ENCODE measurements around the gene CELF4. TPM values are rescaled to one million over a fixed set of nuclear protein-coding genes. Genes with fewer than 3 reads are reported as not detected.

CELF4 gene
- polyA plus RNA-seq, 2 donors = 0.02 to 0.06 TPM

GRCh38 chr18:37483221-37483971 is 82.2 kb downstream of the CELF4 start:
- Histone ChIP-seq H3K36me3 (ENCODE audit: control insufficient read depth in 2 of 2, insufficient read depth in 2 of 2, low read length in 1 of 2) (no peaks in the 10 kb centered on the region), H3K4me1 (ENCODE audit: control insufficient read depth in 2 of 2, insufficient read depth in 2 of 2, low read length in 1 of 2) (peaks cover 4 to 9% of the 10 kb centered on the region in 2 donors), H3K27ac (ENCODE audit: low read depth in 2 of 2, low read length in 1 of 2) (no peak overlapping the region), H3K27me3 (ENCODE audit: control insufficient read depth in 1 of 2, insufficient read depth in 2 of 2, low read length in 2 of 2) (peaks cover 7 to 9% of the 10 kb centered on the region in 2 donors), H3K9me3 (ENCODE audit: control insufficient read depth in 2 of 2, insufficient read depth in 1 of 2, low read depth in 1 of 2, low read length in 1 of 2) (peaks cover 0 to 2% of the 10 kb centered on the region in 2 donors), H3K4me3 (ENCODE audit: low read depth in 1 of 2, low read length in 2 of 2) (no peak overlapping the region)
- WGBS, 2 donors = 31 to 34% methylated on average over 12 of the region's 12 CpGs

GRCh38 chr18:37482433-37482832 is 83.2 kb downstream of the CELF4 start:
- no peak overlapping the region for H3K27ac ChIP-seq (ENCODE audit: low read depth in 2 of 2, low read length in 1 of 2)
- H3K4me3 ChIP-seq (ENCODE audit: low read depth in 1 of 2, low read length in 2 of 2) = no peak overlapping the region
- 51 to 54% methylated on average over 3 of the region's 3 CpGs for WGBS, 2 donors
- no peaks in the 10 kb centered on the region for H3K36me3 ChIP-seq (ENCODE audit: control insufficient read depth in 2 of 2, insufficient read depth in 2 of 2, low read length in 1 of 2)
- H3K4me1 ChIP-seq (ENCODE audit: control insufficient read depth in 2 of 2, insufficient read depth in 2 of 2, low read length in 1 of 2) = peaks cover 4 to 9% of the 10 kb centered on the region in 2 donors
- H3K27me3 ChIP-seq (ENCODE audit: control insufficient read depth in 1 of 2, insufficient read depth in 2 of 2, low read length in 2 of 2) = peaks cover 7 to 9% of the 10 kb centered on the region in 2 donors
- peaks cover 0 to 2% of the 10 kb centered on the region in 2 donors for H3K9me3 ChIP-seq (ENCODE audit: control insufficient read depth in 2 of 2, insufficient read depth in 1 of 2, low read depth in 1 of 2, low read length in 1 of 2)

GRCh38 chr18:37482002-37482401 is 83.6 kb downstream of the CELF4 start:
- Histone ChIP-seq H3K27ac (ENCODE audit: low read depth in 2 of 2, low read length in 1 of 2) (no peak overlapping the region), H3K36me3 (ENCODE audit: control insufficient read depth in 2 of 2, insufficient read depth in 2 of 2, low read length in 1 of 2) (no peaks in the 10 kb centered on the region), H3K4me1 (ENCODE audit: control insufficient read depth in 2 of 2, insufficient read depth in 2 of 2, low read length in 1 of 2) (peaks cover 4 to 9% of the 10 kb centered on the region in 2 donors), H3K9me3 (ENCODE audit: control insufficient read depth in 2 of 2, insufficient read depth in 1 of 2, low read depth in 1 of 2, low read length in 1 of 2) (peaks cover 0 to 2% of the 10 kb centered on the region in 2 donors), H3K27me3 (ENCODE audit: control insufficient read depth in 1 of 2, insufficient read depth in 2 of 2, low read length in 2 of 2) (peaks cover 7 to 9% of the 10 kb centered on the region in 2 donors), H3K4me3 (ENCODE audit: low read depth in 1 of 2, low read length in 2 of 2) (no peak overlapping the region)
- 28 to 40% methylated on average over 3 of the region's 3 CpGs for WGBS, 2 donors

- H3K9me3 ChIP-seq (ENCODE audit: control insufficient read depth in 2 of 2, insufficient read depth in 1 of 2, low read depth in 1 of 2, low read length in 1 of 2) = peaks cover 0 to 2% of the 10 kb centered on the region in 2 donors
- H3K27ac ChIP-seq (ENCODE audit: low read depth in 2 of 2, low read length in 1 of 2) = no peak overlapping the region
- peaks cover 4 to 9% of the 10 kb centered on the region in 2 donors for H3K4me1 ChIP-seq (ENCODE audit: control insufficient read depth in 2 of 2, insufficient read depth in 2 of 2, low read length in 1 of 2)
- WGBS, 2 donors = 58 to 64% methylated on average over 6 of the region's 6 CpGs
- H3K4me3 ChIP-seq (ENCODE audit: low read depth in 1 of 2, low read length in 2 of 2) = no peak overlapping the region
- no peaks in the 10 kb centered on the region for H3K36me3 ChIP-seq (ENCODE audit: control insufficient read depth in 2 of 2, insufficient read depth in 2 of 2, low read length in 1 of 2)
- peaks cover 7 to 9% of the 10 kb centered on the region in 2 donors for H3K27me3 ChIP-seq (ENCODE audit: control insufficient read depth in 1 of 2, insufficient read depth in 2 of 2, low read length in 2 of 2)
Measured at GRCh38 chr18:37481491-37481890, 84.1 kb downstream of the CELF4 start.

GRCh38 chr18:37481072-37481471 is 84.5 kb downstream of the CELF4 start:
- Histone ChIP-seq H3K4me1 (ENCODE audit: control insufficient read depth in 2 of 2, insufficient read depth in 2 of 2, low read length in 1 of 2) (peaks cover 4 to 9% of the 10 kb centered on the region in 2 donors), H3K36me3 (ENCODE audit: control insufficient read depth in 2 of 2, insufficient read depth in 2 of 2, low read length in 1 of 2) (no peaks in the 10 kb centered on the region), H3K27ac (ENCODE audit: low read depth in 2 of 2, low read length in 1 of 2) (no peak overlapping the region), H3K4me3 (ENCODE audit: low read depth in 1 of 2, low read length in 2 of 2) (no peak overlapping the region), H3K9me3 (ENCODE audit: control insufficient read depth in 2 of 2, insufficient read depth in 1 of 2, low read depth in 1 of 2, low read length in 1 of 2) (peaks cover 0 to 2% of the 10 kb centered on the region in 2 donors), H3K27me3 (ENCODE audit: control insufficient read depth in 1 of 2, insufficient read depth in 2 of 2, low read length in 2 of 2) (peaks cover 6 to 9% of the 10 kb centered on the region in 2 donors)
- 50 to 51% methylated on average over 4 of the region's 4 CpGs for WGBS, 2 donors

GRCh38 chr18:37476611-37477295 is 88.8 kb downstream of the CELF4 start:
- Histone ChIP-seq H3K4me3 (ENCODE audit: low read depth in 1 of 2, low read length in 2 of 2) (no peak overlapping the region), H3K27me3 (ENCODE audit: control insufficient read depth in 1 of 2, insufficient read depth in 2 of 2, low read length in 2 of 2) (no peaks in the 10 kb centered on the region)

GRCh38 chr18:37476182-37476581 is 89.4 kb downstream of the CELF4 start:
- H3K4me1 ChIP-seq (ENCODE audit: control insufficient read depth in 2 of 2, insufficient read depth in 2 of 2, low read length in 1 of 2) = no peaks in the 10 kb centered on the region
- H3K4me3 ChIP-seq (ENCODE audit: low read depth in 1 of 2, low read length in 2 of 2) = no peak overlapping the region
- no peaks in the 10 kb centered on the region for H3K36me3 ChIP-seq (ENCODE audit: control insufficient read depth in 2 of 2, insufficient read depth in 2 of 2, low read length in 1 of 2)
- WGBS, 2 donors = 42% methylated on average over 6 of the region's 6 CpGs
- no peaks in the 10 kb centered on the region for H3K9me3 ChIP-seq (ENCODE audit: control insufficient read depth in 2 of 2, insufficient read depth in 1 of 2, low read depth in 1 of 2, low read length in 1 of 2)
- no peaks in the 10 kb centered on the region for H3K27me3 ChIP-seq (ENCODE audit: control insufficient read depth in 1 of 2, insufficient read depth in 2 of 2, low read length in 2 of 2)
- no peak overlapping the region for H3K27ac ChIP-seq (ENCODE audit: low read depth in 2 of 2, low read length in 1 of 2)

More at GRCh38 chr18:37476611-37477295, 88.8 kb downstream of the CELF4 start:
- Histone ChIP-seq H3K27ac (ENCODE audit: low read depth in 2 of 2, low read length in 1 of 2) (no peak overlapping the region), H3K4me1 (ENCODE audit: control insufficient read depth in 2 of 2, insufficient read depth in 2 of 2, low read length in 1 of 2) (no peaks in the 10 kb centered on the region), H3K9me3 (ENCODE audit: control insufficient read depth in 2 of 2, insufficient read depth in 1 of 2, low read depth in 1 of 2, low read length in 1 of 2) (no peaks in the 10 kb centered on the region), H3K36me3 (ENCODE audit: control insufficient read depth in 2 of 2, insufficient read depth in 2 of 2, low read length in 1 of 2) (no peaks in the 10 kb centered on the region)
- 59 to 68% methylated on average over 22 of the region's 22 CpGs for WGBS, 2 donors

- Histone ChIP-seq H3K4me3 (ENCODE audit: low read depth in 1 of 2, low read length in 2 of 2) (no peak overlapping the region), H3K9me3 (ENCODE audit: control insufficient read depth in 2 of 2, insufficient read depth in 1 of 2, low read depth in 1 of 2, low read length in 1 of 2) (no peaks in the 10 kb centered on the region), H3K36me3 (ENCODE audit: control insufficient read depth in 2 of 2, insufficient read depth in 2 of 2, low read length in 1 of 2) (no peaks in the 10 kb centered on the region), H3K4me1 (ENCODE audit: control insufficient read depth in 2 of 2, insufficient read depth in 2 of 2, low read length in 1 of 2) (no peaks in the 10 kb centered on the region), H3K27ac (ENCODE audit: low read depth in 2 of 2, low read length in 1 of 2) (no peak overlapping the region), H3K27me3 (ENCODE audit: control insufficient read depth in 1 of 2, insufficient read depth in 2 of 2, low read length in 2 of 2) (peaks cover 0 to 4% of the 10 kb centered on the region in 2 donors)
- 62 to 67% methylated on average over 8 of the region's 8 CpGs for WGBS, 2 donors
Measured at GRCh38 chr18:37473195-37473840, 92.3 kb downstream of the CELF4 start.

GRCh38 chr18:37471637-37472036 is 94.0 kb downstream of the CELF4 start:
- Histone ChIP-seq H3K36me3 (ENCODE audit: control insufficient read depth in 2 of 2, insufficient read depth in 2 of 2, low read length in 1 of 2) (no peaks in the 10 kb centered on the region), H3K27me3 (ENCODE audit: control insufficient read depth in 1 of 2, insufficient read depth in 2 of 2, low read length in 2 of 2) (peaks cover 0 to 4% of the 10 kb centered on the region in 2 donors), H3K4me1 (ENCODE audit: control insufficient read depth in 2 of 2, insufficient read depth in 2 of 2, low read length in 1 of 2) (no peaks in the 10 kb centered on the region), H3K4me3 (ENCODE audit: low read depth in 1 of 2, low read length in 2 of 2) (no peak overlapping the region), H3K27ac (ENCODE audit: low read depth in 2 of 2, low read length in 1 of 2) (no peak overlapping the region), H3K9me3 (ENCODE audit: control insufficient read depth in 2 of 2, insufficient read depth in 1 of 2, low read depth in 1 of 2, low read length in 1 of 2) (no peaks in the 10 kb centered on the region)
- WGBS, 2 donors = 43 to 51% methylated on average over 6 of the region's 6 CpGs

Measured in esophagus (tissue), 2 donors.